Transverse colon (tissue), 4 donors: ENCODE results near the gene SLIT3. TPM values are rescaled to one million over a fixed set of nuclear protein-coding genes. Genes with fewer than 3 reads are reported as not detected.

ENCODE experiments used
- DNase-seq: peaks from one replicate; pipeline ENCODE4 v3.0.0-alpha.2; 2019
- H3K27ac ChIP-seq, 4 donors: fragments of 200-600 bp; sonication (generic); 2 replicates each; pipeline ENCODE4 v1.5.1; 2016 to 2018; ENCODE audit warnings: inconsistent platforms in 4 of 4
- H3K27me3 ChIP-seq: fragments of 200-600 bp; sonication (generic); 2 replicates; pipeline ENCODE4 v1.5.1; 2017; ENCODE audit warnings: inconsistent platforms
- H3K36me3 ChIP-seq, 4 donors: fragments of 200-600 bp; sonication (generic); 2 replicates each; pipeline ENCODE4 v1.5.1; 2017 to 2019; ENCODE audit warnings: inconsistent platforms in 4 of 4
- H3K4me1 ChIP-seq, 4 donors: fragments of 200-600 bp; sonication (generic); 2 replicates each; pipeline ENCODE4 v1.5.1; 2017 to 2020; ENCODE audit warnings: inconsistent platforms in 4 of 4
- H3K4me3 ChIP-seq, 4 donors: fragments of 200-600 bp; sonication (generic); 1 replicate in 1 of 4; 2 replicates in 3 of 4; pipeline versions ENCODE4 v1.5.1 to v1.6.1; 2017 to 2019; ENCODE audit warnings: inconsistent platforms in 4 of 4
- H3K9me3 ChIP-seq, 2 donors: fragments of 200-600 bp; sonication (generic); 2 replicates each; pipeline ENCODE4 v1.5.1; 2017 to 2019; ENCODE audit warnings: inconsistent platforms in 2 of 2
- EP300 ChIP-seq: sonication (generic); formaldehyde crosslinking; IDR thresholded peaks from one replicate; pipeline ENCODE4 v1.6.1; 2017; ENCODE audit warnings: antibody characterized with exemption, low read depth
- POLR2A ChIP-seq: fragments of 450-650 bp; IDR thresholded peaks from one replicate; pipeline ENCODE4 v1.6.1; 2016; ENCODE audit warnings: antibody characterized with exemption, mild to moderate bottlenecking, moderate library complexity
- POLR2AphosphoS5 ChIP-seq, 3 donors: sonication (generic); formaldehyde crosslinking; IDR thresholded peaks; one replicate each; pipeline ENCODE4 v1.6.1; 2016; ENCODE audit warnings: antibody characterized with exemption in 3 of 3
- WGBS, 2 donors: methylation state at CpG; one replicate each; pipeline ENCODE4 v1.1.5; 2018; ENCODE audit warnings: low coverage in 1 of 2; 5-methylcytosine and 5-hydroxymethylcytosine counted together
- in situ Hi-C, 4 donors: fragments of 200-750 bp; cut with MboI; loops; one replicate each; pipeline versions ENCODE4 v1.15.0 to v1.15.1; 2017; ENCODE audit warnings: low sequenced_read_pairs in 3 of 4, low pct_ligation_motif_present in 1 of 4, low pct_unique_long_range_greater_than_20kb in 1 of 4
- intact Hi-C: fragments of 100-400 bp; cut with DNase I; formaldehyde crosslinking; loops from one replicate; pipeline ENCODE4 v1.15.1; 2023; ENCODE audit warnings: low total_unique reads
- total RNA-seq, 4 donors: library from RNA; depleted of rRNA; stranded (reverse); fragments of >200 nt; gene quantifications; one replicate each; pipeline ENCODE4 v1.1.0, GENCODE V29; 2016
- TF ChIP-seq, protein P1 (sequence below), 5 experiments: fragments of 200-600 bp in 3 of 5; fragments of 450-650 bp in 2 of 5; sonication (generic) in 3 of 5; IDR thresholded peaks; 1 replicate in 2 of 5; 2 replicates in 3 of 5; pipeline ENCODE4 v1.5.1; 2016 to 2017; ENCODE audit warnings: antibody characterized with exemption in 5 of 5, inconsistent platforms in 3 of 5, mild to moderate bottlenecking in 2 of 5, moderate library complexity in 1 of 5

Gene SLIT3
- total RNA-seq, 4 donors from 2014 or later, result 6.7 to 60.5 (median 9.6) TPM

DNA sequence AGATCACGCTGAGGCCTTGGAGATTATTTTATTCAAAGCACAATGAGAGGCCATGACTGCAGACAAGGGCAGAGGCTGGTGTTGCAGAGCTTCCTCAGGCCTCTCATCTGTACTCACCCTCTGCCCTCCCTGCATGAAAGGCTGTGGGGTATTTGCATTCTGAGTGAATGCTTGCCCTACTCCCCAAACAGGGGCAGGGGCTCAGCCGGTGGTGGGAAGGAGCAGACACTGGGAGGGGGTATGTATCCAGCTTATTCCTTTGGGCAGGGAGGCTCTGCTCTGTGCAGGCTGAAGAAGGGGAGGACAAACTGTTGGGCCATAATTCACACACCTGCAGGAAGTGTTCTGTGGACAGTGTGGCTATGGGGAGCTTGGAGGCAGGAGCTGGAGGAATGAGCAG, 573.4 kb downstream of the SLIT3 start:
- no peaks in the 10 kb centered on the region for H3K36me3 ChIP-seq
- in situ Hi-C loops, result no loop called here
- no peak overlapping the region for H3K4me3 ChIP-seq
- H3K9me3 ChIP-seq, result peaks cover 0 to 3% of the 10 kb centered on the region in 2 donors
- 69% methylated on average over 2 of the region's 2 CpGs; no CpG with 5 or more reads in 1 of the 2 donors for WGBS, 2 donors
- no peak for TF ChIP-seq EP300
- TF ChIP-seq POLR2AphosphoS5 (IDR thresholded peaks at IDR 0.05), result no peak
- no peak for TF ChIP-seq POLR2A
- TF ChIP-seq, protein P1, sequence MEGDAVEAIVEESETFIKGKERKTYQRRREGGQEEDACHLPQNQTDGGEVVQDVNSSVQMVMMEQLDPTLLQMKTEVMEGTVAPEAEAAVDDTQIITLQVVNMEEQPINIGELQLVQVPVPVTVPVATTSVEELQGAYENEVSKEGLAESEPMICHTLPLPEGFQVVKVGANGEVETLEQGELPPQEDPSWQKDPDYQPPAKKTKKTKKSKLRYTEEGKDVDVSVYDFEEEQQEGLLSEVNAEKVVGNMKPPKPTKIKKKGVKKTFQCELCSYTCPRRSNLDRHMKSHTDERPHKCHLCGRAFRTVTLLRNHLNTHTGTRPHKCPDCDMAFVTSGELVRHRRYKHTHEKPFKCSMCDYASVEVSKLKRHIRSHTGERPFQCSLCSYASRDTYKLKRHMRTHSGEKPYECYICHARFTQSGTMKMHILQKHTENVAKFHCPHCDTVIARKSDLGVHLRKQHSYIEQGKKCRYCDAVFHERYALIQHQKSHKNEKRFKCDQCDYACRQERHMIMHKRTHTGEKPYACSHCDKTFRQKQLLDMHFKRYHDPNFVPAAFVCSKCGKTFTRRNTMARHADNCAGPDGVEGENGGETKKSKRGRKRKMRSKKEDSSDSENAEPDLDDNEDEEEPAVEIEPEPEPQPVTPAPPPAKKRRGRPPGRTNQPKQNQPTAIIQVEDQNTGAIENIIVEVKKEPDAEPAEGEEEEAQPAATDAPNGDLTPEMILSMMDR (IDR thresholded peaks at IDR 0.05), result no peak
- DNase-seq, result no peak
- H3K27ac ChIP-seq, result no peak overlapping the region
- H3K27me3 ChIP-seq, result no peaks in the 10 kb centered on the region
- no peaks in the 10 kb centered on the region for H3K4me1 ChIP-seq
- intact Hi-C loops, result no loop called here

DNA sequence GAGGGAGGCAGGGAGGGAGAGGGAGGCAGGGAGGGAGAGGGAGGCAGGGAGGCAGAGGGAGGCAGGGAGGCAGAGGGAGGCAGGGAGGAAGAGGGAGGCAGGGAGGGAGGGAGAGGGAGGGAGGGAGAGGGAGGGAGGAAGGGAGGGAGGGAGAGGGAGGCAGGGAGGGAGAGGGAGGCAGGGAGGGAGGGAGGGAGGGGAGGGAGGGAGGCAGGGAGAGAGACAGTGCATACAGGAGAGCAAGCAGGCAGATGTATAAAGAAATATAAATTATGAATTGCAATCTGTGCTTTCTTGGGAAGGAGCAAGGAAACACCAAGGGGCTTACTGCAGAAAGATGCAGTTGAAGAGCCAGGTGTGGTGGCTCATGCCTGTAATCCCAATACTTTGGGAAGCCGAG, 574.6 kb downstream of the SLIT3 start:
- no peak for TF ChIP-seq POLR2AphosphoS5 (IDR thresholded peaks at IDR 0.05)
- TF ChIP-seq, protein P1 (IDR thresholded peaks at IDR 0.05), result no peak
- TF ChIP-seq POLR2A, result no peak
- no peak for TF ChIP-seq EP300
- no peaks in the 10 kb centered on the region for H3K36me3 ChIP-seq
- 77 to 87% methylated on average over 1 of the region's 1 CpG for WGBS, 2 donors
- H3K4me1 ChIP-seq, result no peaks in the 10 kb centered on the region
- DNase-seq, result no peak
- in situ Hi-C loops (no loop called here), intact Hi-C loops (no loop called here)
- peaks cover 0 to 3% of the 10 kb centered on the region in 2 donors for H3K9me3 ChIP-seq
- no peaks in the 10 kb centered on the region for H3K27me3 ChIP-seq
- H3K4me3 ChIP-seq, result no peak overlapping the region
- H3K27ac ChIP-seq, result no peak overlapping the region

DNA sequence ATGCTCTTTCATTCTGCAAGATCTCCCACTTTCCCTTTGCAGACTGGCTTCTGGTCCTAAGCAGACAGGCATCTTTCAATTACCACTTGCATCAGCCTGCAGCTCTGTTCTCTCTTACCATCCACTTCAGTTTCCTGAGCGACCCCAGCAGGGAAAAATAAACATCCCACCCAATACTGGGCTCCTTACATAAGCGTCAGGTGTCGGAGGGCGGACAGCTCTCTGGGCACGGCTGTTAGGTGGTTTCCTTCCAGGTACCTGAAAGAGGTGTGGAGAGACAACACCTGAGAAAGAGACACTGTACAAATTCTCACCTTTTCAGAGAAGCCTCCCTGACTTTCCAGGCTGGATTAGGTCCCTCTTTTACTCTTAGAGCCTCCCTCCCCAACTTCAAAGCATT, 576.7 kb downstream of the SLIT3 start:
- Histone ChIP-seq H3K27me3 (no peaks in the 10 kb centered on the region), H3K27ac (no peak overlapping the region), H3K4me1 (no peaks in the 10 kb centered on the region), H3K9me3 (peaks cover 0 to 3% of the 10 kb centered on the region in 2 donors), H3K36me3 (no peaks in the 10 kb centered on the region), H3K4me3 (no peak overlapping the region)
- TF ChIP-seq, protein P1 (IDR thresholded peaks at IDR 0.05), result no peak
- 83% methylated on average over 5 of the region's 5 CpGs; no CpG with 5 or more reads in 1 of the 2 donors for WGBS, 2 donors
- no peak for DNase-seq
- intact Hi-C loops, result no loop called here
- in situ Hi-C loops, result no loop called here

DNA sequence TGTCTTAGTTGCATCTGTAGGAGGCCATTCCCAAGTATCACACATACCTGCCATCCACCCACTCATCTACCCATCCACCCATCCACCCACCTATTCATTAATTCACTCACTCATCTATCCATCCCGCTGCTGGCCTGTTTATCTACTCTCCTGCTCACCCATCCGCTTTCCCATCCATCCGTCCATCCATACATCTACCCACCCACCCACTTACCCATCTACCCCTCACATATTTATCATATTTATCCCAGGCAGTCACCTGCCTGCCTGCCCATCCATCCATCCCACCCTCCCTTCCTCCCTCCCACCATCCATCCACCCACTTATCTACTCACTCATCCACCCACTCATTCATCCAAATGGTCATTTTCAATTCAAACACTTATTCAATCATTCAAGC, 577.9 kb downstream of the SLIT3 start:
- no peak for DNase-seq
- intact Hi-C loops (no loop called here), in situ Hi-C loops (no loop called here)
- Histone ChIP-seq H3K4me3 (no peak overlapping the region), H3K27ac (no peak overlapping the region), H3K9me3 (no peaks in the 10 kb centered on the region), H3K27me3 (no peaks in the 10 kb centered on the region), H3K4me1 (no peaks in the 10 kb centered on the region), H3K36me3 (no peaks in the 10 kb centered on the region)
- WGBS, 2 donors, result 67 to 93% methylated on average over 1 to 3 of the region's 3 CpGs
- TF ChIP-seq POLR2AphosphoS5 (IDR thresholded peaks at IDR 0.05) (no peak), POLR2A (no peak), EP300 (no peak)
- TF ChIP-seq, protein P1 (IDR thresholded peaks at IDR 0.05), result no peak
